H9 (cell line): ENCODE measurements around the gene PMP22. TPM values are rescaled to one million over a fixed set of nuclear protein-coding genes. Genes with fewer than 3 reads are reported as not detected.

Experiments
- DNase-seq: peaks from one replicate; pipeline ENCODE4 v3.0.0-alpha.2; 2017
- H2AFZ ChIP-seq: one replicate; pipeline ENCODE4 v1.6.1; 2013; ENCODE audit warnings: mild to moderate bottlenecking, low read length, control low read depth, moderate library complexity
- H2AK5ac ChIP-seq: 2 replicates; pipeline ENCODE4 v1.6.1; 2013; ENCODE audit warnings: low read length, control low read depth, mixed read lengths; ENCODE audit not compliant: insufficient read length
- H2BK120ac ChIP-seq: one replicate; pipeline ENCODE4 v1.6.1; 2013; ENCODE audit warnings: low read depth, mild to moderate bottlenecking, low read length, control low read depth, inconsistent platforms; ENCODE audit not compliant: poor library complexity, severe bottlenecking
- H2BK12ac ChIP-seq: 2 replicates; pipeline ENCODE4 v1.6.1; 2013; ENCODE audit warnings: low read length, control low read depth, mixed read lengths, low read depth; ENCODE audit not compliant: insufficient read length
- H2BK15ac ChIP-seq: 2 replicates; pipeline ENCODE4 v1.6.1; 2013; ENCODE audit warnings: low read depth, low read length, control low read depth
- H2BK20ac ChIP-seq: one replicate; pipeline ENCODE4 v1.6.1; 2013; ENCODE audit warnings: low read depth, mild to moderate bottlenecking, low read length, control low read depth, inconsistent platforms; ENCODE audit not compliant: poor library complexity, severe bottlenecking
- H2BK5ac ChIP-seq: 2 replicates; pipeline ENCODE4 v1.6.1; 2013; ENCODE audit warnings: low read length, control low read depth, mixed read lengths; ENCODE audit not compliant: insufficient read length
- H3K14ac ChIP-seq: 2 replicates; pipeline ENCODE4 v1.6.1; 2013; ENCODE audit warnings: low read length, control low read depth; ENCODE audit not compliant: insufficient read depth
- H3K18ac ChIP-seq: 2 replicates; pipeline ENCODE4 v1.6.1; 2013; ENCODE audit warnings: low read depth, mild to moderate bottlenecking, mixed read lengths, low read length, control low read depth; ENCODE audit not compliant: insufficient read length
- H3K23ac ChIP-seq: 2 replicates; pipeline ENCODE4 v1.6.1; 2013; ENCODE audit warnings: low read length, control low read depth, mixed read lengths, low read depth; ENCODE audit not compliant: insufficient read length
- H3K23me2 ChIP-seq: 2 replicates; pipeline ENCODE4 v1.6.1; 2013; ENCODE audit warnings: low read depth, mild to moderate bottlenecking, mixed read lengths, low read length, control low read depth; ENCODE audit not compliant: insufficient read length, poor library complexity, severe bottlenecking
- H3K27ac ChIP-seq: 2 replicates; pipeline ENCODE4 v1.5.1; 2013; ENCODE audit warnings: low read length, control low read depth, mixed read lengths, low read depth; ENCODE audit not compliant: insufficient read length
- H3K27me3 ChIP-seq: 2 replicates; pipeline ENCODE4 v1.6.1; 2013; ENCODE audit warnings: low read length, control low read depth, inconsistent platforms; ENCODE audit not compliant: insufficient read depth
- H3K4ac ChIP-seq: 2 replicates; pipeline ENCODE4 v1.6.1; 2013; ENCODE audit warnings: low read depth, mild to moderate bottlenecking, control low read depth, inconsistent platforms, low read length, moderate library complexity
- H3K4me1 ChIP-seq: 2 replicates; pipeline ENCODE4 v1.6.1; 2013; ENCODE audit warnings: low read length, control low read depth, inconsistent platforms; ENCODE audit not compliant: insufficient read depth
- H3K4me2 ChIP-seq: 2 replicates; pipeline ENCODE4 v1.6.1; 2013; ENCODE audit warnings: low read length, control low read depth, mixed read lengths; ENCODE audit not compliant: insufficient read length, insufficient read depth
- H3K56ac ChIP-seq: 2 replicates; pipeline ENCODE4 v1.6.1; 2013; ENCODE audit warnings: low read depth, mild to moderate bottlenecking, mixed read lengths, low read length, control low read depth; ENCODE audit not compliant: insufficient read length
- H3K79me1 ChIP-seq: 2 replicates; pipeline ENCODE4 v1.6.1; 2013; ENCODE audit warnings: low read depth, mild to moderate bottlenecking, moderate library complexity, low read length, control low read depth, inconsistent platforms; ENCODE audit not compliant: insufficient read depth, poor library complexity, severe bottlenecking
- H3K79me2 ChIP-seq: 2 replicates; pipeline ENCODE4 v1.6.1; 2013; ENCODE audit warnings: low read length, control low read depth, inconsistent platforms; ENCODE audit not compliant: insufficient read depth
- H3K9ac ChIP-seq: 2 replicates; pipeline ENCODE4 v1.6.1; 2013; ENCODE audit warnings: low read length, control low read depth, mixed read lengths; ENCODE audit not compliant: insufficient read length; ENCODE audit errors: extremely low read depth
- H3K9me3 ChIP-seq: one replicate; pipeline ENCODE4 v1.6.1; 2013; ENCODE audit warnings: low read depth, low read length, inconsistent platforms; ENCODE audit not compliant: control insufficient read depth
- H3T11ph ChIP-seq: one replicate; pipeline ENCODE4 v1.6.1; 2013; ENCODE audit warnings: mild to moderate bottlenecking, low read length, control low read depth, inconsistent platforms
- H4K20me1 ChIP-seq: one replicate; pipeline ENCODE4 v1.6.1; 2013; ENCODE audit not compliant: control insufficient read depth, insufficient read length, insufficient read depth
- H4K5ac ChIP-seq: 2 replicates; pipeline ENCODE4 v1.6.1; 2013; ENCODE audit warnings: low read depth, mild to moderate bottlenecking, mixed read lengths, low read length, control low read depth; ENCODE audit not compliant: insufficient read length
- H4K8ac ChIP-seq: replicated peaks from 2 replicates; pipeline ENCODE4 v1.6.1; 2013; ENCODE audit warnings: low read length, control low read depth, mixed read lengths, low read depth; ENCODE audit not compliant: insufficient read length
- H4K91ac ChIP-seq: 2 replicates; pipeline ENCODE4 v1.6.1; 2013; ENCODE audit warnings: low read depth, mild to moderate bottlenecking, moderate library complexity, mixed read lengths, low read length, control low read depth; ENCODE audit not compliant: insufficient read length
- H3K27ac Mint-ChIP-seq, 3 experiments: 2 replicates in 2 of 3; 3 replicates in 1 of 3; pipeline ENCODE4 v1.8.0; 2020 to 2021; ENCODE audit warnings: mixed read lengths in 3 of 3, mild to moderate bottlenecking in 1 of 3, moderate library complexity in 1 of 3
- H3K27me3 Mint-ChIP-seq: 2 replicates; pipeline ENCODE4 v1.8.0; 2021; ENCODE audit warnings: low read depth, mild to moderate bottlenecking, moderate library complexity, mixed read lengths
- H3K36me3 Mint-ChIP-seq, 3 experiments: 2 replicates in 2 of 3; 3 replicates in 1 of 3; pipeline ENCODE4 v1.8.0; 2020 to 2021; ENCODE audit warnings: low read depth in 3 of 3, mixed read lengths in 3 of 3; ENCODE audit not compliant: insufficient read depth in 1 of 3
- H3K4me1 Mint-ChIP-seq, 2 experiments: 2 replicates each; pipeline ENCODE4 v1.8.0; 2020; ENCODE audit warnings: mixed read lengths in 2 of 2
- H3K4me3 Mint-ChIP-seq, 2 experiments: 2 replicates in 1 of 2; 3 replicates in 1 of 2; pipeline ENCODE4 v1.8.0; 2020 to 2021; ENCODE audit warnings: mild to moderate bottlenecking in 2 of 2, mixed read lengths in 2 of 2, moderate library complexity in 1 of 2
- H3K9me3 Mint-ChIP-seq, 2 experiments: 2 replicates in 1 of 2; 3 replicates in 1 of 2; pipeline ENCODE4 v1.8.0; 2020; ENCODE audit warnings: mild to moderate bottlenecking in 2 of 2, mixed read lengths in 2 of 2, moderate library complexity in 1 of 2
- WGBS: extraction: QIAGEN DNeasy Blood & Tissue Kit; methylation state at CpG from one replicate; pipeline ENCODE4 v1.1.7; 2013; ENCODE audit warnings: missing lambda C conversion rate, low lambda C conversion rate, mixed read lengths; ENCODE audit not compliant: insufficient read length; ENCODE audit errors: extremely low coverage; 5-methylcytosine and 5-hydroxymethylcytosine counted together
- total RNA-seq: library from RNA; stranded (reverse); gene quantifications from 2 replicates; pipeline ENCODE4 v1.2.1, GENCODE V29; 2021
- TF ChIP-seq, protein P1 (sequence below): fragments of 200-600 bp; sonication (generic); conservative IDR thresholded peaks from 3 replicates; pipeline ENCODE4 v1.8.0; 2021; ENCODE audit warnings: antibody characterized with exemption, mild to moderate bottlenecking

The PMP22 gene
- total RNA-seq, 1 experiment from 2014 or later = 1.5 TPM

GRCh38 chr17:15216481-15216880 lies 48.6 kb downstream of the PMP22 start:
- no CpG with 5 or more reads among the region's 2 CpGs for WGBS
- Histone ChIP-seq H4K5ac (no peak overlapping the region), H2BK120ac (no peak overlapping the region), H3K23me2 (no peaks in the 10 kb centered on the region), H3K9ac (no peak overlapping the region), H2BK12ac (no peak overlapping the region), H4K91ac (no peak overlapping the region), H2AFZ (no peak overlapping the region), H2AK5ac (no peak overlapping the region), H3T11ph (no peak overlapping the region), H3K56ac (no peak overlapping the region), H3K4me1 (no peaks in the 10 kb centered on the region), H4K8ac (no peak overlapping the region), H3K27me3 (no peaks in the 10 kb centered on the region), H3K4me2 (no peak overlapping the region), H3K79me2 (no peaks in the 10 kb centered on the region), H3K14ac (no peak overlapping the region), H3K18ac (no peak overlapping the region), H4K20me1 (no peaks in the 10 kb centered on the region), H3K23ac (no peak overlapping the region), H2BK15ac (no peak overlapping the region), H3K79me1 (no peaks in the 10 kb centered on the region), H3K4ac (no peak overlapping the region), H3K27ac (no peak overlapping the region), H2BK20ac (no peak overlapping the region), H3K9me3 (no peaks in the 10 kb centered on the region), H2BK5ac (no peak overlapping the region)
- TF ChIP-seq, protein P1, sequence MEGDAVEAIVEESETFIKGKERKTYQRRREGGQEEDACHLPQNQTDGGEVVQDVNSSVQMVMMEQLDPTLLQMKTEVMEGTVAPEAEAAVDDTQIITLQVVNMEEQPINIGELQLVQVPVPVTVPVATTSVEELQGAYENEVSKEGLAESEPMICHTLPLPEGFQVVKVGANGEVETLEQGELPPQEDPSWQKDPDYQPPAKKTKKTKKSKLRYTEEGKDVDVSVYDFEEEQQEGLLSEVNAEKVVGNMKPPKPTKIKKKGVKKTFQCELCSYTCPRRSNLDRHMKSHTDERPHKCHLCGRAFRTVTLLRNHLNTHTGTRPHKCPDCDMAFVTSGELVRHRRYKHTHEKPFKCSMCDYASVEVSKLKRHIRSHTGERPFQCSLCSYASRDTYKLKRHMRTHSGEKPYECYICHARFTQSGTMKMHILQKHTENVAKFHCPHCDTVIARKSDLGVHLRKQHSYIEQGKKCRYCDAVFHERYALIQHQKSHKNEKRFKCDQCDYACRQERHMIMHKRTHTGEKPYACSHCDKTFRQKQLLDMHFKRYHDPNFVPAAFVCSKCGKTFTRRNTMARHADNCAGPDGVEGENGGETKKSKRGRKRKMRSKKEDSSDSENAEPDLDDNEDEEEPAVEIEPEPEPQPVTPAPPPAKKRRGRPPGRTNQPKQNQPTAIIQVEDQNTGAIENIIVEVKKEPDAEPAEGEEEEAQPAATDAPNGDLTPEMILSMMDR = no peak
- no peaks in the 10 kb centered on the region for H3K9me3 Mint-ChIP-seq
- H3K4me1 Mint-ChIP-seq = peaks cover 0 to 3% of the 10 kb centered on the region in 2 experiments; a peak in 1 of 4 replicates
- no peaks in the 10 kb centered on the region; the same call in 1 of the 2 replicates for H3K27me3 Mint-ChIP-seq
- DNase-seq = no peak
- H3K4me3 Mint-ChIP-seq = no peak overlapping the region
- H3K36me3 Mint-ChIP-seq = no peaks in the 10 kb centered on the region
- no peak overlapping the region for H3K27ac Mint-ChIP-seq
